ACC112 (cell line): ENCODE results near the gene DOCK7.

Experiments used
- H2AFZ ChIP-seq: fragments of 200-600 bp; sonication (generic); one replicate; pipeline ENCODE4 v1.6.0; 2017; ENCODE audit warnings: antibody characterized with exemption, low read length; ENCODE audit not compliant: unreplicated experiment
- H3K27ac ChIP-seq: fragments of 200-600 bp; sonication (generic); 2 replicates; pipeline ENCODE4 v1.5.1; 2014; ENCODE audit warnings: low read depth, mild to moderate bottlenecking, antibody characterized with exemption, low read length, moderate library complexity
- H3K27me3 ChIP-seq: fragments of 200-600 bp; sonication (generic); 2 replicates; pipeline ENCODE4 v1.6.1; 2014; ENCODE audit warnings: mild to moderate bottlenecking, antibody characterized with exemption, low read length, moderate library complexity, mixed read lengths; ENCODE audit not compliant: insufficient read depth
- H3K36me3 ChIP-seq: fragments of 200-600 bp; sonication (generic); 2 replicates; pipeline ENCODE4 v1.6.1; 2016; ENCODE audit warnings: mild to moderate bottlenecking, antibody characterized with exemption, low read length, moderate library complexity, mixed read lengths; ENCODE audit not compliant: insufficient read depth
- H3K4me1 ChIP-seq: fragments of 200-600 bp; sonication (generic); one replicate; pipeline ENCODE4 v1.6.1; 2016; ENCODE audit warnings: low read length, mixed read lengths; ENCODE audit not compliant: insufficient read depth, unreplicated experiment, control insufficient read depth
- H3K4me3 ChIP-seq: fragments of 200-600 bp; sonication (generic); 2 replicates; pipeline ENCODE4 v1.5.1; 2014; ENCODE audit warnings: mild to moderate bottlenecking, low read depth, low read length
- H3K79me2 ChIP-seq: fragments of 200-600 bp; sonication (generic); one replicate; pipeline ENCODE4 v1.6.0; 2016; ENCODE audit warnings: low read length; ENCODE audit not compliant: control insufficient read depth, unreplicated experiment, insufficient read depth

DOCK7 gene

DNA sequence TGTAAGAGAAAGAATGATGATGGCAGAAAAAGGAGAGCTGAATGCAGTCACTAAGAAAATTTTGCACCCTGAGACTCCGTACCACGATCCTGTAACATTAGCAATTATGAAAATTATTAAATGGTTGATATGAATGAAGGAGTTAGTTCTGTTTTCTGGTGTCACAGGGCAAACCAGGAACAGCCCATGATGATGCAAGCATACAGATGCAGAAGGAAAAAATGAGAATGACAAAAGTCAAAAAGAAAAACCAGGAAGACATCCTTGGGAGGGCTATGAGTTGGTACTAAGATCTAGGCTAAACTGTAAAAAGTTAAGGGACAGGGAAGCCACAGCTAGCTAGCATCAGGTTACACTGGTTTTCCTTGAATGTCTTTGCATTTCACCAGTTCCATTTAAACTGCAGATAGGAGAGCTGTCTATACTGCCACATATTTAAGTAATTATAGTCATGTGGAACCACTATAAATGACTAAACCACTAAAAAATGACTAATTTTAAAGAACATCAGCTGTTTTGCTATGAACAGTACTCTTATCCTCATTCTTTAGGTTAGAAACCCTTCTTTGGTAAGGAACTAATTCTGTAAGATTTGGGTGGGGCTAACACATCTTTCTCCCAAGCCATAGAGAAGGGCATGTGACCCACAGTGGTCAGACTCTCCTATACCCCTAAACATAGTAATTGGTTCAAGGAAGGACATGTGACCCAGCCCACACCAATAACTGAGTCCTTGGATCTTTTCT is 11.4 kb downstream of the DOCK7 start:
- Histone ChIP-seq H3K36me3 (peaks cover 8% of the 10 kb centered on the region), H2AFZ (no peak overlapping the region), H3K27ac (peak overlapping the region; percentile 15), H3K79me2 (peaks cover 70% of the 10 kb centered on the region), H3K4me3 (no peak overlapping the region), H3K27me3 (no peaks in the 10 kb centered on the region), H3K4me1 (peaks cover 12% of the 10 kb centered on the region)

DNA sequence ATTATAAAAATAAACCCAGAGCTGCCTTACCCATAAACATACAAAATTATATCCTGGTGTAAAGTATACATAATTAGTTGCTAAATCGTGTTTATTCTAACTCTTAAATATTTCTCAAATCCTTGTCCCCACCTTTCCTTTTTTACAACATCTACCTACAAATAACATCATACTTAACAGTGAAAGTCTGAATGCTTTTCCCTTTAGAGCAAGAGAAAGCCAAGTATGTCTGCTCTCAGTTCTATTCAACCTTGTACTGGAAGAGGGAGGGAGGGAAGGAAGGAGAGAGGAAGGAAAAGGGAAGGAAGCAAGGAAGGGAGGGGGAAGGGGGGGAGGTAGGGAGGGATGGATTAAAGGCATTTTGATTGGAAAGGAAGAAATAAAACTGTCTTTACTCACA is 14.6 kb downstream of the DOCK7 start:
- Histone ChIP-seq H3K79me2 (peaks cover 60% of the 10 kb centered on the region), H3K27me3 (no peaks in the 10 kb centered on the region), H3K27ac (no peak overlapping the region), H3K4me1 (peaks cover 12% of the 10 kb centered on the region), H3K4me3 (no peak overlapping the region), H2AFZ (no peak overlapping the region), H3K36me3 (peaks cover 4% of the 10 kb centered on the region)

DNA sequence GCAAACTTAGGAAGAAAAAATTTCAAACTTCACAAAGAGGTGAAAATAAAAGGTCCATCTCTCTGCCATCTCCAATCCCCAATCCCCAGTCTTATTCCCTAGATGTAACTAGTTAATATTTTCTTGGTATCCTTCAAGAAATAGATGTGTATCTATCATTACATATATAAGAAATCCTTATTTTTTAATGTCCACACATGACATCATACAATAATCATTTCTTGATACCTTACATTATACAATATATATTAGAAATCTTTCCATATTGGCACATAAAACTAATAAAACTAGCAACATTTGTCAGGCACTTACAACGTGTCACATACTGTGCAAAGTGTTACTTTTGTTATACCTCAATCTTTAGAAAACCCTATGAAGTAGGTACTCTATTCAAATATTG is 16.2 kb downstream of the DOCK7 start:
- no peaks in the 10 kb centered on the region for H3K27me3 ChIP-seq
- H3K27ac ChIP-seq, result no peak overlapping the region
- no peak overlapping the region for H3K4me3 ChIP-seq
- peaks cover 50% of the 10 kb centered on the region for H3K79me2 ChIP-seq
- no peak overlapping the region for H2AFZ ChIP-seq
- peaks cover 4% of the 10 kb centered on the region for H3K36me3 ChIP-seq
- H3K4me1 ChIP-seq, result peaks cover 7% of the 10 kb centered on the region

DNA sequence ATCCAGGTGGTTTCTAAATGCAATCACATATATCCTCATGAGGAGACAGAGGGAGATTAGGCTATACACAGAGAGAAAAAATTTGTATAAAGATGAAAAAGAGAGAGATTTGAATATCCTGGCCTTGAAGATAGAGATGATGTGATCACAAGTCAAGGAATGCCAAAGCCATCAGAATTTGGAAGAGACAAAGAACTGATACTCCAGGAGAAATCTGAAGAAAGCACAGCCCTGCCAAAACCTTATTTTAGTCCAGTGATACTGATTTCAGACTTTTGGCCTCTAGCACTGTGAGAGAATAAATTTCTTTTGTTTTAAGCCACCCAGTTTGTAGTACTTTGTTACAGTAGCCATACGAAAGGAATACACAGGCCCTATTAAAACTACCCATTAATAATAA is 33.4 kb downstream of the DOCK7 start:
- Histone ChIP-seq H3K27me3 (no peaks in the 10 kb centered on the region), H3K27ac (no peak overlapping the region), H2AFZ (no peak overlapping the region), H3K4me1 (no peaks in the 10 kb centered on the region), H3K4me3 (no peak overlapping the region), H3K36me3 (peaks cover 13% of the 10 kb centered on the region), H3K79me2 (peaks cover 23% of the 10 kb centered on the region)

DNA sequence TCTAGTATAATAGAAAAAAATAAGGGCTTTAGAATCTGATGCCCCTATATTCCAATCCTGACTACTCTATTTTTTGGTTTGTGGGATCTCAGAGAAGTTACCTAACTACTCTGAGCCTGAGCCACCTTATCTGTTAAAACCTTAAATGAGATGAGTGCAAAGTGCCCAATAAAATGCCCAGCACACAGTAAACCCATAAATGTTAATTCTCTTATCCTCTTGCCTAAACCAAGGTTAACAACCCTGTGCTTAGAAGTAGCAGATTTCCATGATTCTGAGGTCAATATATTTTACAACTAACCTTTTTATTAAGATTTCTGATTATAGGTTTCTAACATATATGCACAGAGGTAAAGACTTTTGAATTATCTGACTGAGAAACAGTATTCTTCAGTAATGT is 35.8 kb downstream of the DOCK7 start:
- Histone ChIP-seq H3K4me3 (no peak overlapping the region), H3K4me1 (no peaks in the 10 kb centered on the region), H2AFZ (no peak overlapping the region), H3K27me3 (no peaks in the 10 kb centered on the region), H3K27ac (no peak overlapping the region), H3K36me3 (peaks cover 13% of the 10 kb centered on the region), H3K79me2 (peaks cover 18% of the 10 kb centered on the region)

DNA sequence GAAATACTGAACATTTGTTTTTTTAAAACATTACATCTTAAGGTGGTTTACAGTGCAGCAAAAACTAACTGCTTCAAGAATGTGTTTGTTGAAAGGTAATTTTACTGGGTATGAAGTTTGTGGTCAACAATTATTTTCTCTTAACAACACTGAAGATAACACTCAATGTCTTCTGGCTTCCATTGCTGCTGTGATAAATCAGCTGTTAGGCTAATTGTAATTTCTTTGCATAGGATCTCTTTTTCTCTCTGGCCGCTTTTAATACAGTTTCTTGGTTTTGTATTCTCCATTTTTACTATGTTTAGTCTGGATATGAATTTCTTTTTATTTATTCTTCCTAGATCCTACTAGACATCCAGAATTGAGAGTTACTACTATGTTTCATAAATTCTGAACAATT is 44.9 kb downstream of the DOCK7 start:
- no peak overlapping the region for H2AFZ ChIP-seq
- H3K27ac ChIP-seq, result no peak overlapping the region
- no peaks in the 10 kb centered on the region for H3K79me2 ChIP-seq
- no peaks in the 10 kb centered on the region for H3K27me3 ChIP-seq
- no peaks in the 10 kb centered on the region for H3K4me1 ChIP-seq
- H3K36me3 ChIP-seq, result peaks cover 41% of the 10 kb centered on the region
- no peak overlapping the region for H3K4me3 ChIP-seq

DNA sequence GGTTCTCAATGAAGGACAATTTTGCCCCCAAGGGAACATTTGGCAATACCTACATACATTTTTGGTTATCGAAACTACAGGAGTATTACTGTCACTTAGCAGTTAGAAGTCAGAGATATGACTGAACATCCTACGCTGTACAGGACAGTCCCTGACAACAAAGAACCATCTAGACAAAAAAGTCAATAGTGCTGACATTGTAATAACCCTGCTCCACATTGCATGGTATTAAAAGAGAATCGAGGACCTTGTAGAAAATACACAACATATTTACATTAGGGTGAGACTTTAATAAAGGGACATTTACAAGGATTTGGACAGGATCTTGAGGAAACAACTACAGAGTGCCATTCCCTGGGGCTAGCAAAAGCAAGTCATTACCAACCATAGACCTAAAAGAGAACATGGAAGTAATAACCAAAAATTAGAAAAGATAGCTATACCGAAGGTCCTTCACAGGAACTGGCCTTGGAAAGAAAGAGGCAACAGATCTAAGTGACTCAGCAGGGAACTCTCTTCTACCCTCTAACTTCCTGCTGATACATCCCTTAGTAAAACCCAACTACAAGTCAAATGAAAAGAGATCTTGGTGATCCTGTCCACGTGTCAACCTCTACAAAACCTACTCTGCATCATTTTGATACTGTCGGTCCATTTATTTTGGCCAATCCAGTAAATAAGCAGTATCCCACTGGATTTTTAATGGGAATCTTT is 50.6 kb downstream of the DOCK7 start:
- Histone ChIP-seq H3K36me3 (peaks cover 33% of the 10 kb centered on the region), H3K4me3 (no peak overlapping the region), H2AFZ (no peak overlapping the region), H3K27ac (no peak overlapping the region), H3K27me3 (no peaks in the 10 kb centered on the region), H3K4me1 (no peaks in the 10 kb centered on the region), H3K79me2 (no peaks in the 10 kb centered on the region)

DNA sequence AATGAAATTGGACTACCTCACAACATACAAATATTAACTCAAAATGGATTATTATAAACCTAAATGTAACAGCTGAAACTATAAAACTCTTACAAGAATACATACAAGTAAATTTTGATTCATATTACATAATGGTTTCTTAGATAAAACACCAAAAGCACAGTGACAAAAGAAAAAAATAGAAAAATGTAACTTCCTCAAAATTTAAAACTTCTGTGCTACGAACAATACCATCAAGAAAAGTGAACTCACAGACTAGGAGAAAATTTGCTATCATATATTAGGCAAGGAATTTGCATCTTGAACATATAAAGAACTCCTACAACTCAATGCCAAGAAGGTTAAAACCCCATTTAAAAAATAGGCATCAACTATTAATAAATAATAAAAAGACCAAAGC is 59.7 kb downstream of the DOCK7 start:
- no peaks in the 10 kb centered on the region for H3K4me1 ChIP-seq
- H3K79me2 ChIP-seq, result no peaks in the 10 kb centered on the region
- peaks cover 9% of the 10 kb centered on the region for H3K36me3 ChIP-seq
- H2AFZ ChIP-seq, result no peak overlapping the region
- H3K27ac ChIP-seq, result no peak overlapping the region
- no peak overlapping the region for H3K4me3 ChIP-seq
- no peaks in the 10 kb centered on the region for H3K27me3 ChIP-seq

DNA sequence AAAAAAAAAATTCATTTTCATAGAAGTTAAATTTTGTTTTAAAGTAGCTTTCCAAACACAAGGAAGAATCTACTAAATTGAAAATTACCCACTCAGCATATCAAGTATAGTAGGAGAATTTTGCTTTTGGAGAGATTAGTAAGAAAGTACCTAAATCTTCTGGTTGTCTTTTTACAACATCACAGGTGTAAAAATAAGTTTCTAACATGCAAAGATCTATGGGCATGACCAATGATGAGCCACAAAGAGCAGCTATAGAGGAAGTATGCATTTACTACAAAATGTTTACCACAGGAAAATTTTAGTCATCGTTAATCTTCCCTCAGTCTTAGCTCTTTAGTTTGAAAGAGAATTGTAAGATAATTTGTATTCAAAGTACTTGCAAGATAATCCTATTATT is 62.8 kb downstream of the DOCK7 start:
- no peak overlapping the region for H2AFZ ChIP-seq
- H3K27ac ChIP-seq, result no peak overlapping the region

DNA sequence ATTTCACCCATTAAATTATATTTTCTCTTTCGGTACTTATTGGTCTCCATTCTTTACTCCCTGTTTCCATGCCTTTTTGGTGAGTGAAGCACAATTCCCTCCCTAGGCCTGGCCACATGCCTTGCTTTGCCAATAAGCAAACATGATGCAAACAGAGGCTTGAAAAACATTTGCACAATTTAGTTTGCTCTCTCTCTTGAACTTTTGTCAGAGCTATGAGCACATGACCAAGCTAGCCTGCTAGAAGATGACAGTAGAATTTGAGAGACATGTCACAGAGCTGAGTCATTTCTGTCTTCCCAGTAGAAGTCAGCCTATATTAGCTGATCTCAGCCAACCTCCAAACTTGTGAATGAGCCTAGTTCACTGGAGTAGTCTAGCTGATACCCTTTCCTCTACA is 66.3 kb downstream of the DOCK7 start:
- H3K27me3 ChIP-seq, result no peaks in the 10 kb centered on the region
- H3K36me3 ChIP-seq, result peaks cover 6% of the 10 kb centered on the region; the same call in 1 of the 2 replicates
- peak overlapping the region; percentile 46 for H3K27ac ChIP-seq
- no peaks in the 10 kb centered on the region for H3K79me2 ChIP-seq
- H3K4me3 ChIP-seq, result no peak overlapping the region
- H3K4me1 ChIP-seq, result peaks cover 4% of the 10 kb centered on the region
- H2AFZ ChIP-seq, result no peak overlapping the region

More for the DNA sequence above, 62.8 kb downstream of the DOCK7 start:
- no peak overlapping the region for H3K4me3 ChIP-seq
- H3K27me3 ChIP-seq, result no peaks in the 10 kb centered on the region
- no peaks in the 10 kb centered on the region for H3K79me2 ChIP-seq
- H3K4me1 ChIP-seq, result peaks cover 4% of the 10 kb centered on the region
- H3K36me3 ChIP-seq, result peaks cover 2% of the 10 kb centered on the region; the same call in 1 of the 2 replicates

DNA sequence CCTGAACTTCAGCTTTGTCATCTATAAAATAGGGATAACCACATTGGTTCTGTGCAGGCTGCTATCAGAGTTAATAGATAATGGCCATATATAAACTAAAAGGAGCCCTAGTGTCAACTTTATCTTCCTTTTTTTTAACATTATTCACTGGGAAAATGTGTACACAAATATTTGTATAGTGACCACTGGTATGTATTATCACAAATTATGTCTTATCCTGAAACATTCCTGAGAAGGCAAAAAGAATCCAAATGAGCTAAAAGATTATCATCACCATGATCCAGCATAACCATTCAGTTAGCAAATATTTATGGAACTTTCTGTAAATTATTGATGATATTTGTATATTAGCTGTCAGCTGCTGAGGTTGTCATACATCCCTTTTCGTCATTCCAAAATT is 74.3 kb downstream of the DOCK7 start:
- Histone ChIP-seq H3K27ac (no peak overlapping the region), H3K27me3 (no peaks in the 10 kb centered on the region), H3K4me1 (peaks cover 6% of the 10 kb centered on the region), H2AFZ (no peak overlapping the region), H3K79me2 (no peaks in the 10 kb centered on the region), H3K4me3 (no peak overlapping the region), H3K36me3 (peaks cover 15% of the 10 kb centered on the region)
